Measurements from ENCODE around the gene GREM1. TPM values are rescaled to one million over a fixed set of nuclear protein-coding genes. Genes with fewer than 3 reads are reported as not detected.

Gene GREM1
- total RNA-seq, 2 experiments from 2014 or later: not detected

DNA sequence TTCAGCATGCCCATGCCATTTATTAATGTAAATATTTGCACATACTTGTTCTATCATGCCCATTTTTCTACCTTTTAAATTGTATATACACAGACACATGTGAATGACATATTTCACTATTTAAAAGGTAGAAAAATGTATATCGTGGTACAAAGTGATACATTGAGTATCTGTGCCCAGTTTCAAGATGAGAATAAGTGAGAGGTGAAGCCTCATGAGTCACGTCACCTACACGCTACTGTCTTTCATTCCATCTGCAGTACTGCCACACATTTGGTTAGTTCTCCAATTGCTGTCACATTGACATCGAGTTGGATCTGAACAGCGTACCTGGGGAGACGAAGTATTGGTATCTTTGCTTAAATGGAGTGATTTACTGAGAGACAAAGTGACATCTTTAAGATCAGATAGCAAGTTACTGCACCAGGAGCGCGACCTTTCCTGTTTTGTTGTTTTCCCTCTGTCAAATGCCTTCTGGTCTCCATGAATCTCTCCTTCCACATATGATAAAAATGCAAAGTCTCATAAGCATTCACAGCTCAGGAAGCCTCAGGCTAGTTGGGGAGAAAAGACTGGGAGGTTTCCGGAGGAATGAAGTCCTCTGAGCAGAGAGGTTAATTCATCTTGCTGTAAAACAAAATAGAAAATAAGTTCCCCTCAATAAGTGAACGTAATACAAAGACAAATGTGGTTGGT lies 12.0 kb downstream of the GREM1 start:
- Mint-ChIP-seq H3K4me1 (peaks cover under 1% of the 10 kb centered on the region), H3K27ac (no peak overlapping the region), H3K9me3 (ENCODE audit: low read depth) (no peaks in the 10 kb centered on the region), H3K27me3 (peaks cover 67% of the 10 kb centered on the region), H3K4me3 (no peak overlapping the region), H3K36me3 (peaks cover 1% of the 10 kb centered on the region)
- DNase-seq: no peak
- CTCF ChIA-PET: no interaction called here
- ATAC-seq: no peak

DNA sequence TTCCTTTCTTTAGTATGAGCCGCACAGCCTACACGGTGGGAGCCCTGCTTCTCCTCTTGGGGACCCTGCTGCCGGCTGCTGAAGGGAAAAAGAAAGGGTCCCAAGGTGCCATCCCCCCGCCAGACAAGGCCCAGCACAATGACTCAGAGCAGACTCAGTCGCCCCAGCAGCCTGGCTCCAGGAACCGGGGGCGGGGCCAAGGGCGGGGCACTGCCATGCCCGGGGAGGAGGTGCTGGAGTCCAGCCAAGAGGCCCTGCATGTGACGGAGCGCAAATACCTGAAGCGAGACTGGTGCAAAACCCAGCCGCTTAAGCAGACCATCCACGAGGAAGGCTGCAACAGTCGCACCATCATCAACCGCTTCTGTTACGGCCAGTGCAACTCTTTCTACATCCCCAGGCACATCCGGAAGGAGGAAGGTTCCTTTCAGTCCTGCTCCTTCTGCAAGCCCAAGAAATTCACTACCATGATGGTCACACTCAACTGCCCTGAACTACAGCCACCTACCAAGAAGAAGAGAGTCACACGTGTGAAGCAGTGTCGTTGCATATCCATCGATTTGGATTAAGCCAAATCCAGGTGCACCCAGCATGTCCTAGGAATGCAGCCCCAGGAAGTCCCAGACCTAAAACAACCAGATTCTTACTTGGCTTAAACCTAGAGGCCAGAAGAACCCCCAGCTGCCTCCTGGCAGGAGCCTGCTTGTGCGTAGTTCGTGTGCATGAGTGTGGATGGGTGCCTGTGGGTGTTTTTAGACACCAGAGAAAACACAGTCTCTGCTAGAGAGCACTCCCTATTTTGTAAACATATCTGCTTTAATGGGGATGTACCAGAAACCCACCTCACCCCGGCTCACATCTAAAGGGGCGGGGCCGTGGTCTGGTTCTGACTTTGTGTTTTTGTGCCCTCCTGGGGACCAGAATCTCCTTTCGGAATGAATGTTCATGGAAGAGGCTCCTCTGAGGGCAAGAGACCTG lies 13.2 kb downstream of the GREM1 start:
- DNase-seq (no peak), ATAC-seq (no peak)
- Mint-ChIP-seq H3K4me3 (no peak overlapping the region), H3K9me3 (ENCODE audit: low read depth) (no peaks in the 10 kb centered on the region), H3K4me1 (no peaks in the 10 kb centered on the region), H3K27ac (no peak overlapping the region), H3K27me3 (peaks cover 64% of the 10 kb centered on the region), H3K36me3 (no peaks in the 10 kb centered on the region)
- CTCF ChIA-PET: no interaction called here

DNA sequence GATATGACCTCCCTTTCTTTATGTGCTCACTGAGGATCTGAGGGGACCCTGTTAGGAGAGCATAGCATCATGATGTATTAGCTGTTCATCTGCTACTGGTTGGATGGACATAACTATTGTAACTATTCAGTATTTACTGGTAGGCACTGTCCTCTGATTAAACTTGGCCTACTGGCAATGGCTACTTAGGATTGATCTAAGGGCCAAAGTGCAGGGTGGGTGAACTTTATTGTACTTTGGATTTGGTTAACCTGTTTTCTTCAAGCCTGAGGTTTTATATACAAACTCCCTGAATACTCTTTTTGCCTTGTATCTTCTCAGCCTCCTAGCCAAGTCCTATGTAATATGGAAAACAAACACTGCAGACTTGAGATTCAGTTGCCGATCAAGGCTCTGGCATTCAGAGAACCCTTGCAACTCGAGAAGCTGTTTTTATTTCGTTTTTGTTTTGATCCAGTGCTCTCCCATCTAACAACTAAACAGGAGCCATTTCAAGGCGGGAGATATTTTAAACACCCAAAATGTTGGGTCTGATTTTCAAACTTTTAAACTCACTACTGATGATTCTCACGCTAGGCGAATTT lies 14.9 kb downstream of the GREM1 start:
- no peak overlapping the region for H3K27ac Mint-ChIP-seq
- no peaks in the 10 kb centered on the region for H3K36me3 Mint-ChIP-seq
- DNase-seq (no peak), ATAC-seq (no peak)
- CTCF ChIA-PET: no interaction called here
- H3K4me3 Mint-ChIP-seq: no peak overlapping the region
- H3K4me1 Mint-ChIP-seq: no peaks in the 10 kb centered on the region
- H3K27me3 Mint-ChIP-seq: peaks cover 62% of the 10 kb centered on the region
- no peaks in the 10 kb centered on the region for H3K9me3 Mint-ChIP-seq (ENCODE audit: low read depth)

DNA sequence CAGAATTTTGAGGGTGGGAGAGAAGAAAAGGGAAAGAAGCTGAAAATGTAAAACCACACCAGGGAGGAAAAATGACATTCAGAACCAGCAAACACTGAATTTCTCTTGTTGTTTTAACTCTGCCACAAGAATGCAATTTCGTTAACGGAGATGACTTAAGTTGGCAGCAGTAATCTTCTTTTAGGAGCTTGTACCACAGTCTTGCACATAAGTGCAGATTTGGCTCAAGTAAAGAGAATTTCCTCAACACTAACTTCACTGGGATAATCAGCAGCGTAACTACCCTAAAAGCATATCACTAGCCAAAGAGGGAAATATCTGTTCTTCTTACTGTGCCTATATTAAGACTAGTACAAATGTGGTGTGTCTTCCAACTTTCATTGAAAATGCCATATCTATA lies 15.5 kb downstream of the GREM1 start:
- DNase-seq (no peak), ATAC-seq (no peak)
- H3K27me3 Mint-ChIP-seq: peaks cover 59% of the 10 kb centered on the region
- CTCF ChIA-PET: no interaction called here
- no peaks in the 10 kb centered on the region for H3K9me3 Mint-ChIP-seq (ENCODE audit: low read depth)
- H3K36me3 Mint-ChIP-seq: no peaks in the 10 kb centered on the region
- no peak overlapping the region for H3K4me3 Mint-ChIP-seq
- no peak overlapping the region for H3K27ac Mint-ChIP-seq
- H3K4me1 Mint-ChIP-seq: no peaks in the 10 kb centered on the region

DNA sequence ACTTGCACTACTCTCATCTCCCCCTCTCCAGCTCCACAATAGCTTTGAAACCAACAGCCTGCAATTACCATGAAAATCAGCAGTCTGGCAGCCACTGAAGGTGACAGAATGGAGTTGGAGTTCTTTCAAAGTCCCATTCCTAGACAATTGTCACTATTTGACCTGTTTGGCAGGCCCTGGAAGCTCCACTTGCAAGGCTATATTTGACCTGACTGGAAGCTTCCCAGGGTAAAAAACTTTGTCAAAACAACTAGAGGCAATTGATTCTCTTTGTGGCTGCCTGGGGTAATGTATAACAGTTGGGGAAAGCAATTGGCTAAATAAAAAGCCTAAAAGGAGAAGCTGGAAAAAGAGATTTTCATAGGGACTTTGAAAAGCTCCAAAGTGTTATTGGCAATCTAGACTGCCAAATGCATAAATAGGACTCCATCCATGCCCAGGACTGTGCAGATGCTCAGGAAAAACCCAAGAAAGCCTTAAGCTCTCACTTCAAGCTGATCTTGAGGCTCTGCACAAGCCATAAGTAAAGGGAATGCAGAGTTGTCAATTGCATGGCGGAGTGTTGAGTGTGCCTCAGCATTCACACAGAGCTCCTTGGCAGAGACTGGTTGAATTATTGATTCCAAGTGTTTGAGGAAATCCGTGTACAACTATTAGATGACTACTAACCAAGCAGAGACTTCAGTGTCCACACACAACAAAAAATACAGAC lies 18.3 kb downstream of the GREM1 start:
- CTCF ChIA-PET: no interaction called here
- Mint-ChIP-seq H3K4me1 (no peaks in the 10 kb centered on the region), H3K9me3 (ENCODE audit: low read depth) (no peaks in the 10 kb centered on the region), H3K27me3 (peaks cover 66% of the 10 kb centered on the region), H3K36me3 (no peaks in the 10 kb centered on the region), H3K27ac (no peak overlapping the region), H3K4me3 (no peak overlapping the region)
- ATAC-seq (no peak), DNase-seq (no peak)

DNA sequence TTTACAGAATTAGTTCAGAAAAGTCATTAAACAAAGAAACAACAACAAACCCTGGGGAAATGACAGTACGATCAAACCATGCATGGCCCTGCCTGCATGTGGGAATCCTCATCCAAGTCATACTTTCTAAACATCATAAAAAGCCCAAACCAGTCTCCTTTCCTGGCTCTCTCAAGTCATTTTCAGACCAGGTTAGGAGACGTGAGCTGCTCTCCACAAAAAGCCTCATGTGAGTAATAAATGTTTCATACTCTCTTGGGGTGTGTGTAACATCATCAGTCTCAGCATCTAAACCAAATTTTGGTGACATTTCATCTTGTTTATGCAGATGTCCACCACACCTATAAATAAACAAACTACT lies 18.9 kb downstream of the GREM1 start:
- no peaks in the 10 kb centered on the region for H3K4me1 Mint-ChIP-seq
- CTCF ChIA-PET: interaction anchor here (0.6 kb wide), 1 partner anchor 10 kb away, joined by 4 read pairs; no protein-coding TSS in a partner anchor
- no peak overlapping the region for H3K4me3 Mint-ChIP-seq
- no peaks in the 10 kb centered on the region for H3K9me3 Mint-ChIP-seq (ENCODE audit: low read depth)
- no peak for DNase-seq
- no peak for ATAC-seq
- H3K36me3 Mint-ChIP-seq: no peaks in the 10 kb centered on the region
- no peak overlapping the region for H3K27ac Mint-ChIP-seq
- H3K27me3 Mint-ChIP-seq: peaks cover 62% of the 10 kb centered on the region

DNA sequence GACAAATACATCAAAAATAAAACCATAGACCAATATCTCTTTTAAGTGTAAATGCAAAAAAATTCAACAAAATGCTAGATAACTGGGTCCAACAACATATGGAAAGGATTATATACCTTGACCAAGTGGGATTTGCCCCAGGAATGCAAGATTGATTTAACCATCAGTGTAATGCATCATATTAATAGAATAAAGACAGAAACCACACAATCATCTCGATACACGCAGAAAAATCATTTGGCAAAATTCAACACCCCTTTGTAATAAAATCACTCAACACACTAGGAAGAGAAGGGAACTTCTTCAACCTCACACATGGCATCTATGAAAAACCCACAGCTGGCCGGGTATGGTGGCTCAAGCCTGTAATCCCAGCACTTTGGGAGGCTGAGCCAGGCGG lies 19.5 kb downstream of the GREM1 start:
- CTCF ChIA-PET: interaction anchor here (0.6 kb wide), 1 partner anchor 11 kb away, joined by 4 read pairs; no protein-coding TSS in a partner anchor
- H3K4me1 Mint-ChIP-seq: no peaks in the 10 kb centered on the region
- ATAC-seq (no peak), DNase-seq (no peak)
- H3K9me3 Mint-ChIP-seq (ENCODE audit: low read depth): no peaks in the 10 kb centered on the region
- H3K36me3 Mint-ChIP-seq: no peaks in the 10 kb centered on the region
- H3K27me3 Mint-ChIP-seq: peaks cover 62% of the 10 kb centered on the region
- no peak overlapping the region for H3K27ac Mint-ChIP-seq
- H3K4me3 Mint-ChIP-seq: no peak overlapping the region

DNA sequence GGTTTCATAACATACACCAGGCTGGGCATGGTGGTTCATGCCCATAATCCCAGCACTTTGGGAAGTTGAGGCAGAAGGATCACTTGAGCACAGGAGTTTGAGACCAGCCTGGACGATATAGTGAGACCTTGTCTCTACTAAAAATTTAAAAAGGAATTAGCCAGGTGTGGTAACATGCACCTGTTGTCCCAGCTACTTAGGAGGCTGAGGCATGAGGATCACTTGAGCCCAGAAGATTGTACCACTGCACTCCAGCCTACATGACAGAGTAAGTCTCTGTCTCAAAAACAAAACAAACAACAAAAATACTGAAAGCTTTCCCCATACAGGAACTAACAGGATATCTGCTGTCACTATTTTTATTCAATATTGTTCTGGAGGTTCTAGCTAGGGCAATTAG lies 20.9 kb downstream of the GREM1 start:
- peaks cover 61% of the 10 kb centered on the region for H3K27me3 Mint-ChIP-seq
- CTCF ChIA-PET: no interaction called here
- H3K9me3 Mint-ChIP-seq (ENCODE audit: low read depth): no peaks in the 10 kb centered on the region
- no peak for ATAC-seq
- H3K27ac Mint-ChIP-seq: no peak overlapping the region
- no peaks in the 10 kb centered on the region for H3K36me3 Mint-ChIP-seq
- H3K4me1 Mint-ChIP-seq: no peaks in the 10 kb centered on the region
- DNase-seq: no peak
- no peak overlapping the region for H3K4me3 Mint-ChIP-seq

DNA sequence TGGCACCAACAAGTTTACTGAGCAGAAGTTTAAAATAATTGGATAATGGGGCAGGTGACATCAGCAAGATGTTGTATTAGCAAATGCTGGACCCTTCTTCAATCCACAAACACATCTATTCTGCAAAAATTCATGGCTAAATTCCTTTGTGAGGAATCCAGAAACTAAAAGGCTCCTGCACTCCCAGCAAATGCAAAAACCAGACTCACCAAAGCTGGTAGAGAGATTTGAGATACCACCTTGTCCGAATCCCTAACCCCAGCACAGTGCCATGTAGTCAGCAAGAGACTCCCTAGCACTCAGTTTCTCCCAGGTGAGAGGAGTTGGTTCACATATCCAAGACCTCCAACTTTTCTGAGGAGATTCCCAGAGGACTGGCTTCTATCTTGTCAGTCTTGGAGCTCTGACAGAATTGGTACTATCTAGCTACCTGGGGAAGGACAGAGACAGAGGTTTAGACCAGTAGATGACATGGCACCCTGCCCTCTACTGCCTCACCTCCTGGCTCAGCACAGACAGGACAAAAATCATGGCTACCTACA lies 21.8 kb downstream of the GREM1 start:
- Mint-ChIP-seq H3K4me1 (no peaks in the 10 kb centered on the region), H3K27ac (no peak overlapping the region), H3K36me3 (no peaks in the 10 kb centered on the region), H3K4me3 (no peak overlapping the region), H3K9me3 (ENCODE audit: low read depth) (no peaks in the 10 kb centered on the region), H3K27me3 (peaks cover 57% of the 10 kb centered on the region)
- ATAC-seq (no peak), DNase-seq (no peak)
- CTCF ChIA-PET: no interaction called here

DNA sequence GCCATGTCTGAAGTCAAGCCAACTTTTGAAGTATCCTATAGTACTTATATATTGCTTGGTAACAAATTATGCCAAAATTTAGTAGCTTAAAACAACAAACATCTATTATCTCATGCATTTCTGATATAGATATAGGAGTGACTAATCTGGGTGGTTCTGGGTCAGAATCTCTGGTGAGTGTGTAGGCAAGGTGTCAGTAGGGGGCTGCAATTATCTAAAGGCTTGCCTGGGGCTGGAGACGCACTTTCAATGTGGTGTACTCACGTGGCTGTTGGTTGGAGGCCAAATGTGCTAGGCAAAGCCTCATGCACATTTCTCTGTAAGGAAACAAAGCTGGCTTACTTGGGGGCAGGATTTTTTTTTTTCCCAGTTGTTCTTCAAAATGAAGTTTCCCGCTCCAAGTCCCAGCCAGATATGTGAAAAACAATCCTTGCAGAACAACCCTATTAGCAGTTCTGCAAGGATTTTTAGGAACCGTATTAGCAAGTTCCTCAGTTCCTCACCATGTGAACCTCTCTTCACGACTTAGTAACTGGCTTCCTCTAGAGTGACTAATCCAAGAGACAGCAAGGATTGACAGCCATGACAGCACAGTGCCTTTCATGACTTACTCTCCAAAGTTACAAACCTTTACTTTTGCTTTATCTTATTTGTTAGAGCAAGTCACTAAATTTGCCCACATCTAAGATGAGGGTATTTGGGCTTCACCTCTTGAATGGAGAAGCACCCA lies 25.8 kb downstream of the GREM1 start:
- Mint-ChIP-seq H3K27me3 (peaks cover 46% of the 10 kb centered on the region), H3K36me3 (no peaks in the 10 kb centered on the region), H3K27ac (no peak overlapping the region), H3K9me3 (ENCODE audit: low read depth) (no peaks in the 10 kb centered on the region), H3K4me3 (no peak overlapping the region), H3K4me1 (no peaks in the 10 kb centered on the region)
- DNase-seq: no peak
- ATAC-seq: no peak
- CTCF ChIA-PET: no interaction called here

DNA sequence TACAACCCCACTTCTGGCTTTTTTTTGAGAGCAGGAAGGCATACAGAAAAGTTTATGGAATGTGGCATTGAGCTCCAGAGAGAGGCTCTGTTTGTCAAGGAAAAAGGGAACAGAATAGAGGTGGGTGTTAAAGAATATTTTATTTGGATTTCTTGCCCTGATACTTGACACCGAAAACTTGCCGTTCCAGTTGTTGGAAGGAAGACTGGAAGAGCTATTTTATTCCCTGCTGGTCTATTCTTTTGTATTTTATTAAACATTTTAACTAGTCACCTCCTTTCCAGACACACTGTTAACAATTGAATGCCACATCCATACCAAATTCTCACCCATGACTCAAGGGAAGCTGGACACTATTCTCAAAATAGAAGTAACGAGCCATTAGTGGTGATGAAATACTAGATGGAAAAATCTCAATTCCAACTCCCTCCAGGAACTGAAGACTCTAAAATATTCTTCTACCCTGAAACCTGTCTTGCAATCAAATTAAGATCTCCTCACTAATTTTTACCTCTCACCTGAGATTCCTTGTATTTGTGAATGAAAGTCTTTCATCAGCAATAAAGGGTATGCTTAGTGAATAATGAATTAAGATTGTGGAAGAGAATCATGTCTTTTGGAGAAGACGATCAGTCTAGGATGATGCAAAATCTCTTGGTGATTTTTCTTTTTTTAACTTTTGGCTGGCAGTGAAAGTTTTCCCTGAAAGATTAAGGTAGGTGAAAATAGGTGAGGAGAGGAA lies 28.5 kb downstream of the GREM1 start:
- Mint-ChIP-seq H3K36me3 (no peaks in the 10 kb centered on the region), H3K27ac (no peak overlapping the region), H3K27me3 (peaks cover 32% of the 10 kb centered on the region), H3K9me3 (ENCODE audit: low read depth) (no peaks in the 10 kb centered on the region), H3K4me3 (no peak overlapping the region), H3K4me1 (no peaks in the 10 kb centered on the region)
- DNase-seq (no peak), ATAC-seq (no peak)
- CTCF ChIA-PET: no interaction called here

DNA sequence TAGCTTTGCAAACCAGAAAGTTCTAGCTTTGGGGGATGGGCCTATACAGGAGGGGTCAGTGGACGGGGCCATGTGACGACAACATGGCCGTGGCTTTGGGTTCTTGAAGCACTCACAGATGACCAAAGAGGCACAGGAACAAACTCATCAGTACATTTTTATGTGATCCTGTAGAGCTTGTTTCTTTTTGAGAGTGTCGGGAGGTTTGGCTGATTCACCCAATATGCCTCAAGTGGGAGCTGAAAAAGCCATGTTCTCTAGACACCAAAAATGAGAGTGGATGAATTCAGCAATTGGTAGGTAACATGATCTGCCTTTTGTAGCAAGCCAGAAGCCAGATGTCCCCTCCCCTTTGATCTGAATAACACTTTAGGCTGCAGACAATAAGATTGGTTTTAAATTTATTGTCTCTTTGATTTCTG lies 30.1 kb downstream of the GREM1 start:
- CTCF ChIA-PET: no interaction called here
- ATAC-seq: no peak
- no peaks in the 10 kb centered on the region for H3K9me3 Mint-ChIP-seq (ENCODE audit: low read depth)
- peaks cover 28% of the 10 kb centered on the region for H3K27me3 Mint-ChIP-seq
- no peak overlapping the region for H3K4me3 Mint-ChIP-seq
- DNase-seq: no peak
- no peaks in the 10 kb centered on the region for H3K36me3 Mint-ChIP-seq
- H3K27ac Mint-ChIP-seq: no peak overlapping the region
- no peaks in the 10 kb centered on the region for H3K4me1 Mint-ChIP-seq
